Fibroblast of skin of abdomen (primary cell): Measurements from ENCODE around the gene PTPRE.

Source experiments
- DNase-seq: peaks from one replicate; pipeline ENCODE4 v3.0.0-alpha.2; 2013

PTPRE gene

GRCh38 chr10:128047991-128048818 lies 141.3 kb downstream of the PTPRE start:
- no peak for DNase-seq

- DNase-seq = no peak
Observed at GRCh38 chr10:128048819-128049210, 141.9 kb downstream of the PTPRE start.

- DNase-seq = no peak
Observed at GRCh38 chr10:128049226-128050120, 142.6 kb downstream of the PTPRE start.

GRCh38 chr10:128050121-128050516 lies 143.2 kb downstream of the PTPRE start:
- no peak for DNase-seq

- DNase-seq = no peak
Observed at GRCh38 chr10:128050936-128051335, 144.0 kb downstream of the PTPRE start.

- DNase-seq = no peak
Observed at GRCh38 chr10:128051548-128051947, 144.6 kb downstream of the PTPRE start.

- DNase-seq = no peak
Observed at GRCh38 chr10:128052696-128053095, 145.8 kb downstream of the PTPRE start.

GRCh38 chr10:128053356-128053755 lies 146.5 kb downstream of the PTPRE start:
- no peak for DNase-seq

- DNase-seq = no peak
Observed at GRCh38 chr10:128054163-128054970, 147.5 kb downstream of the PTPRE start.

- no peak for DNase-seq
Observed at GRCh38 chr10:128055061-128055868, 148.4 kb downstream of the PTPRE start.

GRCh38 chr10:128056303-128057050 lies 149.6 kb downstream of the PTPRE start:
- DNase-seq = no peak

GRCh38 chr10:128058106-128058749 lies 151.3 kb downstream of the PTPRE start:
- no peak for DNase-seq

- no peak for DNase-seq
Observed at GRCh38 chr10:128058750-128059134, 151.8 kb downstream of the PTPRE start.

GRCh38 chr10:128059266-128059981 lies 152.5 kb downstream of the PTPRE start:
- no peak for DNase-seq

- no peak for DNase-seq
Observed at GRCh38 chr10:128059982-128060293, 153.0 kb downstream of the PTPRE start.

GRCh38 chr10:128060341-128061250 lies 153.7 kb downstream of the PTPRE start:
- no peak for DNase-seq

GRCh38 chr10:128061306-128062300 lies 154.7 kb downstream of the PTPRE start:
- no peak for DNase-seq
